Peyer's patch (tissue), 4 donors: ENCODE measurements around the gene IL10RB.

Experiments used
- POLR2A ChIP-seq, 2 donors: fragments of 450-650 bp; IDR thresholded peaks; one replicate each; pipeline ENCODE4 v1.5.1; 2017; ENCODE audit warnings: antibody characterized with exemption in 2 of 2, mild to moderate bottlenecking in 2 of 2, moderate library complexity in 2 of 2
- TF ChIP-seq, protein P1 (sequence below), 6 experiments: fragments of 450-650 bp in 4 of 6; fragments of 200-600 bp in 2 of 6; sonication (generic) in 1 of 6; IDR thresholded peaks; one replicate each; pipeline ENCODE4 v1.5.1; 2017 to 2019; ENCODE audit warnings: antibody characterized with exemption in 6 of 6, mild to moderate bottlenecking in 3 of 6, moderate library complexity in 1 of 6

DNA sequence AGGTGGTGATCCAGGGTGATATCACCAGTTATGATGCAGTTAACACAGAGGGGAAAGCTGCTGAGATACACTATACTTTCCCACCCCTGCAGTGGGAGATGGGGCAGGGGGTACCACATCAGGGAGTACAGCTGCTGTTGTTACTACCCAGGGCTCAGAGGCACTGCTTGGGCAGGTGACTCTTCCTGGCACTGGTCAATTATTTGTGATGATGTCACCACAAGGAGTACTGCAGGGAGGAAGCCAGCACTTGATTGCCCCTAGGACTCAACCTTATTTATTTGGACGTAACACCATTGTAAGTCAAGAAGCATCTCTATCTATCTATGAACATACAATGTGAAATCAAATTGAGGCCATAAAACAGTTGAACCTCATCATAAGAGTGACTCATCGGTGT lies 68.7 kb downstream of the IL10RB start:
- TF ChIP-seq, protein P1, sequence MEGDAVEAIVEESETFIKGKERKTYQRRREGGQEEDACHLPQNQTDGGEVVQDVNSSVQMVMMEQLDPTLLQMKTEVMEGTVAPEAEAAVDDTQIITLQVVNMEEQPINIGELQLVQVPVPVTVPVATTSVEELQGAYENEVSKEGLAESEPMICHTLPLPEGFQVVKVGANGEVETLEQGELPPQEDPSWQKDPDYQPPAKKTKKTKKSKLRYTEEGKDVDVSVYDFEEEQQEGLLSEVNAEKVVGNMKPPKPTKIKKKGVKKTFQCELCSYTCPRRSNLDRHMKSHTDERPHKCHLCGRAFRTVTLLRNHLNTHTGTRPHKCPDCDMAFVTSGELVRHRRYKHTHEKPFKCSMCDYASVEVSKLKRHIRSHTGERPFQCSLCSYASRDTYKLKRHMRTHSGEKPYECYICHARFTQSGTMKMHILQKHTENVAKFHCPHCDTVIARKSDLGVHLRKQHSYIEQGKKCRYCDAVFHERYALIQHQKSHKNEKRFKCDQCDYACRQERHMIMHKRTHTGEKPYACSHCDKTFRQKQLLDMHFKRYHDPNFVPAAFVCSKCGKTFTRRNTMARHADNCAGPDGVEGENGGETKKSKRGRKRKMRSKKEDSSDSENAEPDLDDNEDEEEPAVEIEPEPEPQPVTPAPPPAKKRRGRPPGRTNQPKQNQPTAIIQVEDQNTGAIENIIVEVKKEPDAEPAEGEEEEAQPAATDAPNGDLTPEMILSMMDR (IDR thresholded peaks at IDR 0.05) = no peak
- no peak for TF ChIP-seq POLR2A (IDR thresholded peaks at IDR 0.05)
